GM18507 (cell line): ENCODE data around the gene SPEM3.

Experiments used
- DNase-seq: peaks from one replicate; pipeline ENCODE4 v3.0.0; 2011; ENCODE audit warnings: low read depth; ENCODE audit not compliant: insufficient read length; ENCODE audit errors: extremely low spot score
- FAIRE-seq: peaks from 2 replicates; lab custom pipeline; 2011; peaks lifted over from hg19 to GRCh38; lab: Jason Lieb, UNC

The SPEM3 gene

GRCh38 chr17:7417056-7417655 is 11.5 kb upstream of the SPEM3 start:
- no peak for DNase-seq
- no peak for FAIRE-seq

DNA sequence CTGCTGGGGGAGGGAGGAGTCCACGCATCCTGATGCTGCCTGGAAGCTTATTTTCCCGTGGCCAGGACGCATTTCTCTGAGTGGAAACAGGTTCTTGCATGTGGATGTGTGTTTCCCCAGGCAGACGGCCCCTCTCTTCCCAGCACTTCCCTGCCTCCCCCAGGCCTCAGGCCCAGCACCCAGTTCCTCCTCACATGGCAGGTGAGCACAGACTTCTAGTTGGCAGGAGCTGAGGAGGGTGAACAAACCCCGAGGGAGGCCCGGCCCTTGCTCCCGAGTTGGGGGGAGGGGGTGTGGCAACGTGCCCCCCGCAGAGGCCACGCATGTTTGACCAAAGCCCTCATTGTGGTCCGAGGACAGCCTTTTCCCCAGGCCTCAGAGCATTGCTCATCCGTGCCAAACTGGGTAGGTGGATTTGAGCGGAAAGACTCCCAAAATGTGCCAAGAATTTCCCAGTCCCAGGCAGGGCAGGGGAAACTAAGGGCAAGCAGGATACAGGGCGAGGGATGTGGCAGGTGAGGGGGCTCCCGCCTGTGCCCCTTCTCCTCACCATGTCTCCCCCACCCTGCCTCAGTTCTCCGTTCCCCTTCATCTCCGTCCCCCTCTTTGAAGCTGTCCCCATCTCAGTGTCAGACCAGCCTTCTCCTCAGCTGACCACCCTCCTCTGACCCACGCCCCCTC is 10.0 kb upstream of the SPEM3 start:
- no peak for DNase-seq
- no peak for FAIRE-seq

GRCh38 chr17:7419819-7420610 is 8.6 kb upstream of the SPEM3 start, which contains the start of gene SPEM1:
SPEM1 (plus strand) TSS chr17:7420324; CDS start chr17:7420385, 61 bp downstream.
- FAIRE-seq (no peak), DNase-seq (no peak)

DNA sequence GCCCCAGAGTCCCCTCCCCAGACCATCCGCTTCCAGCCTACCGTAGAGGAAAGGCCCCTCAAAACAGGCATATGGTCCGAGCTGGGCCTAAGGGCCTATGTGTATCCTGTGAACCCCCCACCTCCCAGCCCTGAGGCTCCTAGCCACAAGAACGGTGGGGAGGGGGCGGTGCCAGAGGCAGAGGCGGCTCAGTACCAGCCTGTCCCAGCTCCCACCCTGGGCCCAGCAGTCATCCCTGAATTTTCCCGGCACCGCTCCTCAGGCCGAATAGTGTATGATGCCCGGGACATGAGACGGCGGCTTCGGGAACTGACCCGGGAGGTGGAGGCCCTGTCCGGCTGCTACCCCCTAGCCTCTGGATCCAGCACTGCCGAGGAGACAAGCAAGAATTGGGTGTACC is 7.5 kb upstream of the SPEM3 start:
- FAIRE-seq: no peak
- DNase-seq: no peak

GRCh38 chr17:7423679-7424078 is 5.0 kb upstream of the SPEM3 start:
- DNase-seq (no peak), FAIRE-seq (no peak)

DNA sequence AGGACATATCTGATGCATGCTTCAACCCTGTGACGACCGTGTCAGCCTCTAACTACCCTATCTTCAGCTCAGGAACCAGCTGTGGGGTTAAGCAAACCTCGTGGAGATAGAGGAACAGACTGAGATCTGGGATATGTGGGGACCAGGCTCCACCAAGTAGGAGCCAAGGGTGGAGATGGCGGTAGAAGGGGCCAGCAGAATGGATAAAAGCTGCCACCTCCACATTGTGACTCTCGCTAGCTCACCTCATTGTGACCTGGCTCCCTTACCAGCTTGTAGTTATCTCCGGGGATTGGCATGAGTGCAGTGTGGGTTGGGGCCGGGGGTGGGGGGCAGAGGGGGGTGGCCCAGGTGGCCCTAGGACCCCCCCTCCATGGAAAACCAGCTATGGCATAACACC is 3.3 kb upstream of the SPEM3 start, which contains the start of gene SPEM2:
Gene SPEM2, plus strand, starts transcription at position 301 of the 400 bp plus-strand sequence. Its CDS starts 73 bp downstream, at position 374.
- FAIRE-seq: no peak
- no peak for DNase-seq

- FAIRE-seq: no peak
- no peak for DNase-seq
Measured at GRCh38 chr17:7425756-7426155, 2.9 kb upstream of the SPEM3 start.

DNA sequence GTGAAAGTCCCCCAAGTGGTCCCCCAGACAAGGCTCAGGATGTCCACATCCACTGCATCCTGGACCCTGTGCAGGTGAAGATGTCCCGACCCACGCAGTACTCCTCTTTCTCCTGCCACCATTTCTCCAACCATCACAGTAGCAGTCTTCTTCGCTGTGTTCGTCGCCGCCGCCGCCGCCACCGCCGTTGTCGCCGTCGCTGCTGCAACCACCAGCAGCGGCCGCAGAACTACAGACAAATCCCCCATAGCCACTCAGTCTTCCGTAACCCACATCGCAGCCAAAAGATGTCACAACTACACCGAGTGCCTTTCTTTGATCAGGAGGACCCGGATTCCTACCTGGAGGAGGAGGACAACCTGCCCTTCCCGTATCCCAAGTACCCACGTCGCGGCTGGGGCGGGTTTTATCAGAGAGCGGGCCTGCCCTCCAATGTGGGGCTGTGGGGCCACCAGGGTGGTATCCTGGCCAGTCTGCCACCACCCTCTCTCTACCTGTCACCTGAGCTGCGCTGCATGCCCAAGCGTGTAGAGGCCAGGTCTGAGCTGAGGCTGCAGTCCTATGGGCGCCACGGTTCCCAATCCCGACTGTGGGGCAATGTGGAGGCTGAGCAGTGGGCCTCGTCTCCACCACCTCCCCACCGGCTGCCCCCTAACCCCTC is 2.3 kb upstream of the SPEM3 start:
- DNase-seq: no peak
- no peak for FAIRE-seq

- no peak for DNase-seq
- FAIRE-seq: no peak
Measured at GRCh38 chr17:7426896-7427489, 1.7 kb upstream of the SPEM3 start.

- FAIRE-seq: no peak
Measured at GRCh38 chr17:7427549-7427948, 1.1 kb upstream of the SPEM3 start.

DNA sequence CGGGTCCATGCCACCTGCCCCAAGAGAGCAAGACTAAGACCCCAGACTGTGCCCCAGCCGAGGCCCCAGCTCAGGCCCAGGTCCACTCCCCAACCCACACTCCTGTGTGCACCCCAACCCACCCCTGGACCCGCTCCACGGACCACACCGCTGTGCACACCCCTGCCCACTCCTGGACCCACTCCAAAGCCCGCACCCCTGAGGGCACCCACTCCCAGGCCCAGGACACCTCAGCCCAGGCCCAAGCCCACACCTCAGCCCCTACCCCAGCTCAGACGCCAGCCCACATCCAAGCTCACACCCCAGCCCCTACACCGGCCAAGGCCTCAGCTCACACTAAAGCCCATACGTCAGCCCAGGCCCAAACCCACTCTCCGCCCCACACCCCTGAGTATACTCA is 1.1 kb downstream of the SPEM3 start:
- FAIRE-seq (no peak), DNase-seq (no peak)

More at GRCh38 chr17:7427549-7427948, 1.1 kb upstream of the SPEM3 start:
- no peak for DNase-seq

GRCh38 chr17:7431231-7431630 is 2.6 kb downstream of the SPEM3 start:
- no peak for DNase-seq
- no peak for FAIRE-seq

DNA sequence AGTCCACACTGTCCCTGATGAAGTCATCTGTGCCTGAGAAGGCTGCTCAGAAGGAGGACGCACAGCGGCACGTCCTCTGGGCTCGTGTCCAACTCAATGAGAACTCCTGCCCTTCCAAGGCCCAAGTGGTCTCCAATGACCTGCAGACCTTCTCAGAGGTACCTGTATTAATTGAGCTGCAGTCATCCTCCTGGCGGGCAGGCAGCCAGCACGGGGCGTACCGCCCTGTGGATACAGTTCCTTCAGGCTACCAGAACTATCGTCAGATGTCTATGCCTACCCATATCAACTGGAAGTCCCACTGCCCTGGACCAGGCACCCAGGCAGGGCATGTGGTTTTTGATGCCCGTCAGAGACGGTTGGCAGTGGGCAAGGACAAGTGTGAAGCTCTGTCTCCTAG is 3.6 kb downstream of the SPEM3 start:
- DNase-seq (no peak), FAIRE-seq (no peak)

DNA sequence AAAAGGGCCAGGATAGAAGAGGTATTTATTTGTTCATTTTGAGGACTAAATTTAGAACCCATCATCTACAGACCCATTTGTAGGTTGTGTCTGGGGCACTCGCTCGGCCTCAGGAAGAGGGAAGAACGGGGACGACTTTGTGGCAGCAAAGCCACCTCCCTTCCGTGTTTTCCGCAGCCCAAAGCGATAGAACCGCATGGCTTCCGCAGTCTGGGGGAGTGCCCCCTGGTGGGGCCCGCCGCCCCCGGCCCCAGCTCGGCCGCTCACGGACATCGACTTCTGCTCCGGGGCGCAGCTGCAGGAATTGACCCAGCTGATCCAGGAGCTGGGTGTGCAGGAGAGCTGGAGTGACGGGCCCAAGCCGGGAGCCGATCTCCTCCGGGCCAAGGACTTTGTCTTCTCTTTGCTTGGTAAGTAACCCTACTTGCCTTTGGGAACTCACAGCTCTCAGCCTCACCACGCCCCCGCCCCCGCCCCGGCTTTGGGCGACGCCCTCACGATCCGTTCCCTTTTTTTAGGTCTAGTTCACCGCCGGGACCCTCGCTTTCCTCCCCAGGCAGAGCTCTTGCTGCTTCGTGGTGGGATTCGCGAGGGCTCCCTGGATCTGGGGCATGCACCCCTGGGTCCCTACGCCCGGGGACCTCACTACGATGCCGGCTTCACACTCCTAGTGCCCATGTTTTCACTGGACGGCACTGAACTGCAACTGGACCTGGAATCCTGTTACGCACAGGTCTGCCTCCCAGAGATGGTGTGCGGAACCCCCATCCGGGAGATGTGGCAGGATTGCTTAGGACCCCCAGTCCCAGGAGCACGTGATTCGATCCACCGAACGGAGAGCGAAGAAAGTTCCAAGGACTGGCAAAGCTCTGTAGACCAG is 7.3 kb downstream of the SPEM3 start:
- FAIRE-seq (no peak), DNase-seq (no peak)

DNA sequence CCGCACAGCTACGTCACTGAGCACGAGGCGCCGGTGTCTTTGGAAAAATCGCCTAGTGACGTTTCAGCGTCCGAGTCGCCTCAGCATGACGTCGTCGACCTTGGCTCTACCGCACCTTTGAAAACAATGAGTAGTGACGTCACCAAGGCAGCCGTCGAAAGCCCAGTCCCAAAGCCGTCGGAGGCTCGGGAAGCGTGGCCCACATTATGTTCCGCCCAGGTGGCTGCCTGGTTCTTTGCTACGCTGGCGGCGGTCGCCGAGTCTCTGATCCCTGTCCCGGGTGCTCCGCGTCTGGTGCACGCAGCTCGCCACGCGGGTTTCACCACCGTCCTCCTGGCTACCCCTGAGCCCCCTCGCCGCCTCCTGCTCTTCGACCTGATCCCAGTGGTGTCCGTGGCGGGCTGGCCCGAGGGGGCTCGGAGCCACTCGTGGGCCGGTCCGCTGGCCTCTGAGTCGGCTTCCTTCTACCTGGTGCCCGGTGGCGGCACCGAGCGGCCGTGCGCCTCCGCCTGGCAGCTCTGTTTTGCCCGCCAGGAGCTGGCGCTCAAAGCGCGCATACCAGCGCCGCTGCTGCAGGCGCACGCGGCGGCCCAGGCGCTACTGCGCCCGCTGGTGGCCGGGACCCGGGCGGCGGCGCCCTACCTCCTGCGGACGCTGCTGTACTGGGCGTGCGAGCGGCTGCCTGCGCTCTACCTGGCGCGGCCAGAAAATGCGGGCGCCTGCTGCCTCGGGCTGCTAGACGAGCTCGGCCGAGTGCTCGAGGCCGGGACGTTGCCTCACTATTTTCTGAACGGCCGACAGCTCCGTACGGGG is 8.1 kb downstream of the SPEM3 start:
- FAIRE-seq (peak; percentile 48), DNase-seq (peak; percentile 44)

- FAIRE-seq (no peak), DNase-seq (no peak)
Measured at GRCh38 chr17:7437369-7437863, 8.8 kb downstream of the SPEM3 start.

DNA sequence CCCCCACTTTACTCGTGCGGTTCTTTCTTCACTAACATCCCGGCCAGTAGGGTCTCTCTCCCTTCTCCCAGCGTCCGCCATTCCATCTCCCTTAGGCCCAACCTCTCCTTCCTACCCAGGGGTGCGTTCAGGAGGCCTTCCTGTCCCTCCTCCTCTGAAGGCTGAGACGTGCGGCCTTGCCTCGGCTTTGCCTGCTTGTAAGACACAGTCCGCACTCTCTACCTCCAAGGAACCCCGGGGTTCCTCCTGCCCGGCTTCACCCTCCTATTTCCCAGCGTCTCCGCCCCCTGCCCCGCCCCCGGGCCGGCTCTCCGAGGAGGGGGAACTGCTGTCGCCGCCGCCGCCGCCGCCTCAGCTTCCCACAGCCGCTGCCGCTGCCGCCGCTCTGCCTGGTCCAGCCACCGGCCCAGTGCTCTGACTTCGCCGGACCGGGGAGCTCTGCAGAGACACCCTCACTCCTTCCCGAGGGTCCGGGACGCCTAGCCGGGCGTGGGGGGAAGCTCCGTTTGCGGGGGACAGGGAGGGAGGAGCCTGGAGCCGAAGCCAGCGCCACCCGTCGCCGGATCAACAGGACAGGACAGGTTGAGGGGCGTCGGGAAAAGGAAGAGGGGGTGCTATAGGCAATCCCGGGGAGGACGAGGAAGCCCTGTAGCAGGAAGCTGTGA is 9.4 kb downstream of the SPEM3 start:
- no peak for FAIRE-seq
- DNase-seq: no peak
